Neural progenitor cell (in vitro differentiated cells): ENCODE results near the gene PLPP6. TPM values are rescaled to one million over a fixed set of nuclear protein-coding genes. Genes with fewer than 3 reads are reported as not detected.

Experiments
- DNase-seq: peaks from one replicate; pipeline ENCODE4 v3.0.0-alpha.2; 2016; ENCODE audit warnings: low spot score
- H2AFZ ChIP-seq: fragments of 200-600 bp; sonication (generic); replicated peaks from 2 replicates; pipeline ENCODE4 v1.6.1; 2016; ENCODE audit warnings: antibody characterized with exemption
- H3F3A ChIP-seq: fragments of 200-600 bp; sonication (generic); 2 replicates; pipeline ENCODE4 v1.6.1; 2016; ENCODE audit warnings: antibody characterized with exemption, low read depth
- H3K27ac ChIP-seq: fragments of 200-600 bp; sonication (generic); 2 replicates; pipeline ENCODE4 v1.5.1; 2016; ENCODE audit warnings: mild to moderate bottlenecking
- H3K27me3 ChIP-seq: fragments of 200-600 bp; sonication (generic); 2 replicates; pipeline ENCODE4 v1.6.1; 2016; ENCODE audit warnings: mild to moderate bottlenecking, moderate library complexity
- H3K36me3 ChIP-seq: fragments of 200-600 bp; sonication (generic); 2 replicates; pipeline ENCODE4 v1.5.1; 2016
- H3K4me1 ChIP-seq: fragments of 200-600 bp; sonication (generic); 2 replicates; pipeline ENCODE4 v1.6.1; 2016; ENCODE audit warnings: mixed run types
- H3K4me2 ChIP-seq: fragments of 200-600 bp; sonication (generic); 2 replicates; pipeline ENCODE4 v1.6.1; 2016
- H3K4me3 ChIP-seq: fragments of 200-600 bp; sonication (generic); 2 replicates; pipeline ENCODE4 v1.5.1; 2016
- H3K79me2 ChIP-seq: fragments of 200-600 bp; sonication (generic); 2 replicates; pipeline ENCODE4 v1.6.1; 2016; ENCODE audit warnings: low read depth
- H3K9ac ChIP-seq: fragments of 200-600 bp; sonication (generic); 2 replicates; pipeline ENCODE4 v1.6.1; 2016
- H3K9me3 ChIP-seq: fragments of 200-600 bp; sonication (generic); 2 replicates; pipeline ENCODE4 v1.5.1; 2016; ENCODE audit warnings: low read depth
- H4K20me1 ChIP-seq: fragments of 200-600 bp; sonication (generic); 2 replicates; pipeline ENCODE4 v1.6.1; 2016; ENCODE audit warnings: low read depth
- H3K27ac Mint-ChIP-seq: 3 replicates; pipeline ENCODE4 v1.8.0; 2021; ENCODE audit warnings: mixed read lengths
- H3K27me3 Mint-ChIP-seq: 2 replicates; pipeline ENCODE4 v1.8.0; 2022; ENCODE audit warnings: low read depth, mild to moderate bottlenecking, inconsistent platforms, moderate library complexity, mixed read lengths; ENCODE audit not compliant: insufficient read depth
- H3K36me3 Mint-ChIP-seq: 3 replicates; pipeline ENCODE4 v1.8.0; 2021; ENCODE audit warnings: mixed read lengths
- H3K4me1 Mint-ChIP-seq: 3 replicates; pipeline ENCODE4 v1.8.0; 2021; ENCODE audit warnings: mixed read lengths
- H3K4me3 Mint-ChIP-seq: 3 replicates; pipeline ENCODE4 v1.8.0; 2021; ENCODE audit warnings: mild to moderate bottlenecking, moderate library complexity, mixed read lengths
- H3K9me3 Mint-ChIP-seq: 3 replicates; pipeline ENCODE4 v1.8.0; 2020; ENCODE audit warnings: mixed read lengths
- EZH2 ChIP-seq: fragments of 200-600 bp; sonication (generic); IDR thresholded peaks from 2 replicates; pipeline ENCODE4 v1.6.1; 2017; ENCODE audit warnings: antibody characterized with exemption, mild to moderate bottlenecking, moderate library complexity
- EZH2phosphoT487 ChIP-seq: fragments of 200-600 bp; sonication (generic); IDR thresholded peaks from 2 replicates; pipeline ENCODE4 v1.6.1; 2017; ENCODE audit warnings: antibody characterized with exemption
- total RNA-seq: library from RNA; depleted of rRNA; stranded (reverse); fragments of >200 nt; gene quantifications from 2 replicates; pipeline ENCODE4 v1.2.3, GENCODE V29; 2015; ENCODE audit warnings: low replicate concordance
- TF ChIP-seq, protein P1 (sequence below): fragments of 200-600 bp; sonication (generic); IDR thresholded peaks from 2 replicates; pipeline ENCODE4 v1.5.1; 2017; ENCODE audit warnings: antibody characterized with exemption, mild to moderate bottlenecking

The PLPP6 gene
- total RNA-seq, 1 donor from 2014 or later, result 11.1 TPM

DNA sequence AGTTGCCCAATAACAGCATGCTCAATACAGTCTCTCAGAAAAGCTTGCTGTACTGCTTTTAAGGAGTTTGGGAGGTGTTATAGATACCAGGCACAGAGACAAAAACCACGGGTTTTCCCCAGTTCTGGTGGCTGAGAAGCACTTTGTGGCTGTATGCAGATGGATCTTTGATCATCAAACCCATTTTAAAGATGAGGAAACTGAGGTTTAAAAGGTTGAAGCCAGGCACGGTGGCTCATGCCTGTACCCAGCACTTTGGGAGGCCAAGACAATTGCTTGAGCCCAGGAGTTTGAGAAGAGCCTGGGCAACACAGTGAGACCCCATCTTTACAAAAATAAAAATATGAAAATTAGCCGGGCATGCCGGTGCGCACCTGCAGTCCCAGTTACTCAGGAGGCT lies 46.3 kb upstream of the PLPP6 start:
- Histone ChIP-seq H3K27ac (no peak overlapping the region), H3K36me3 (no peaks in the 10 kb centered on the region), H4K20me1 (no peaks in the 10 kb centered on the region), H3K9me3 (no peaks in the 10 kb centered on the region), H3K4me1 (peaks cover 8% of the 10 kb centered on the region), H3K27me3 (no peaks in the 10 kb centered on the region), H3K4me3 (no peak overlapping the region), H3K79me2 (no peaks in the 10 kb centered on the region), H3F3A (no peaks in the 10 kb centered on the region), H3K9ac (no peak overlapping the region), H2AFZ (no peak overlapping the region), H3K4me2 (no peak overlapping the region)
- DNase-seq, result no peak
- Mint-ChIP-seq H3K27ac (no peak overlapping the region), H3K4me1 (peaks cover 6% of the 10 kb centered on the region), H3K36me3 (no peaks in the 10 kb centered on the region), H3K4me3 (no peak overlapping the region), H3K27me3 (no peaks in the 10 kb centered on the region), H3K9me3 (no peaks in the 10 kb centered on the region)
- TF ChIP-seq EZH2phosphoT487, result no peak
- no peak for TF ChIP-seq EZH2
- TF ChIP-seq, protein P1, sequence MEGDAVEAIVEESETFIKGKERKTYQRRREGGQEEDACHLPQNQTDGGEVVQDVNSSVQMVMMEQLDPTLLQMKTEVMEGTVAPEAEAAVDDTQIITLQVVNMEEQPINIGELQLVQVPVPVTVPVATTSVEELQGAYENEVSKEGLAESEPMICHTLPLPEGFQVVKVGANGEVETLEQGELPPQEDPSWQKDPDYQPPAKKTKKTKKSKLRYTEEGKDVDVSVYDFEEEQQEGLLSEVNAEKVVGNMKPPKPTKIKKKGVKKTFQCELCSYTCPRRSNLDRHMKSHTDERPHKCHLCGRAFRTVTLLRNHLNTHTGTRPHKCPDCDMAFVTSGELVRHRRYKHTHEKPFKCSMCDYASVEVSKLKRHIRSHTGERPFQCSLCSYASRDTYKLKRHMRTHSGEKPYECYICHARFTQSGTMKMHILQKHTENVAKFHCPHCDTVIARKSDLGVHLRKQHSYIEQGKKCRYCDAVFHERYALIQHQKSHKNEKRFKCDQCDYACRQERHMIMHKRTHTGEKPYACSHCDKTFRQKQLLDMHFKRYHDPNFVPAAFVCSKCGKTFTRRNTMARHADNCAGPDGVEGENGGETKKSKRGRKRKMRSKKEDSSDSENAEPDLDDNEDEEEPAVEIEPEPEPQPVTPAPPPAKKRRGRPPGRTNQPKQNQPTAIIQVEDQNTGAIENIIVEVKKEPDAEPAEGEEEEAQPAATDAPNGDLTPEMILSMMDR, result no peak

DNA sequence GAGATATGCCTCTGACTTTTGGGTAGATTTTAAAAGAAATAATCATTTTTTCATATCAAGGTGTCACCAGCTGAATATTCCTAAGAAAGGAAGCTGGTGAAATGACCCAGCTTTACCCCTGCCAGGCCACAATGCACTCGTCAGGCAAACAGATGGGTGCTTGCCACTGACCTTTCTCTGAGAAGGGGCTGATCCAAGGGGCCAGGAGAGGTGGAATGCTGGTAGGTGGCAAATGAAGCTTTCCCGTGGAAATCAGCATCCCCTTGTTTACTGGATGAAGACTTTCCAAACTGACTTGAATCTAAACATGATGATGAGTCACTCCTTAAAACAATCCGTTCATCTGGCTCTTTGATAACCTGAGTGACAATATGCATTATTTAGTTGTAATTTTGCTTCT lies 44.3 kb upstream of the PLPP6 start:
- Histone ChIP-seq H3F3A (peaks cover 12% of the 10 kb centered on the region), H3K36me3 (no peaks in the 10 kb centered on the region), H2AFZ (no peak overlapping the region), H3K4me2 (no peak overlapping the region), H3K79me2 (no peaks in the 10 kb centered on the region), H3K9ac (no peak overlapping the region), H3K4me1 (peaks cover 17% of the 10 kb centered on the region), H3K27ac (no peak overlapping the region), H3K4me3 (no peak overlapping the region), H4K20me1 (no peaks in the 10 kb centered on the region), H3K9me3 (no peaks in the 10 kb centered on the region), H3K27me3 (no peaks in the 10 kb centered on the region)
- H3K4me1 Mint-ChIP-seq, result peaks cover 15% of the 10 kb centered on the region
- no peak overlapping the region for H3K4me3 Mint-ChIP-seq
- no peak for TF ChIP-seq EZH2phosphoT487
- no peak for DNase-seq
- H3K9me3 Mint-ChIP-seq, result no peaks in the 10 kb centered on the region
- H3K36me3 Mint-ChIP-seq, result no peaks in the 10 kb centered on the region
- H3K27me3 Mint-ChIP-seq, result no peaks in the 10 kb centered on the region
- no peak overlapping the region for H3K27ac Mint-ChIP-seq

DNA sequence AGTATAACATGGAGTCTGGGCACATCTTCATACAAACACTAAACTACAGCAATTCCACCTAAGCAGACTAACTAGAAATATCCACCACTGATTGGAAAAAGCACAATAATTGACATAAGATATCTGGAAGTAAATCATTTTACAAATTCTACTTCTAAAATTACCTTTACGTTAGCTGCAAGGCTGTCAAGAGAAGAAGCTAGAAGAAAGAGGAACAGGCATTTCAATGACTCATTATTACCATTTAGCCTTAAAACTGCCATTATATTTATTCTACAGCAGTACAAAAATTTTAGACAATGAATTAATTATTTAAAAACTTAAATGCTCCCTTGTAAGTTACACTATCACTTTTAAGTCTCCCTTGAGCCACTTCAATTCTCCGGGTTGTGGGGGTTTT lies 43.4 kb upstream of the PLPP6 start:
- Mint-ChIP-seq H3K36me3 (no peaks in the 10 kb centered on the region), H3K27ac (no peak overlapping the region), H3K4me3 (no peak overlapping the region), H3K4me1 (peaks cover 15% of the 10 kb centered on the region), H3K27me3 (no peaks in the 10 kb centered on the region), H3K9me3 (no peaks in the 10 kb centered on the region)
- H4K20me1 ChIP-seq, result no peaks in the 10 kb centered on the region
- peaks cover 12% of the 10 kb centered on the region for H3F3A ChIP-seq
- H3K4me1 ChIP-seq, result peaks cover 17% of the 10 kb centered on the region
- H2AFZ ChIP-seq, result no peak overlapping the region
- DNase-seq, result no peak
- H3K9me3 ChIP-seq, result no peaks in the 10 kb centered on the region
- H3K9ac ChIP-seq, result no peak overlapping the region
- no peaks in the 10 kb centered on the region for H3K79me2 ChIP-seq
- H3K27ac ChIP-seq, result no peak overlapping the region
- H3K4me3 ChIP-seq, result no peak overlapping the region
- no peaks in the 10 kb centered on the region for H3K27me3 ChIP-seq
- H3K4me2 ChIP-seq, result no peak overlapping the region
- TF ChIP-seq, protein P1, result no peak
- TF ChIP-seq EZH2phosphoT487, result no peak
- TF ChIP-seq EZH2, result no peak
- no peaks in the 10 kb centered on the region for H3K36me3 ChIP-seq

DNA sequence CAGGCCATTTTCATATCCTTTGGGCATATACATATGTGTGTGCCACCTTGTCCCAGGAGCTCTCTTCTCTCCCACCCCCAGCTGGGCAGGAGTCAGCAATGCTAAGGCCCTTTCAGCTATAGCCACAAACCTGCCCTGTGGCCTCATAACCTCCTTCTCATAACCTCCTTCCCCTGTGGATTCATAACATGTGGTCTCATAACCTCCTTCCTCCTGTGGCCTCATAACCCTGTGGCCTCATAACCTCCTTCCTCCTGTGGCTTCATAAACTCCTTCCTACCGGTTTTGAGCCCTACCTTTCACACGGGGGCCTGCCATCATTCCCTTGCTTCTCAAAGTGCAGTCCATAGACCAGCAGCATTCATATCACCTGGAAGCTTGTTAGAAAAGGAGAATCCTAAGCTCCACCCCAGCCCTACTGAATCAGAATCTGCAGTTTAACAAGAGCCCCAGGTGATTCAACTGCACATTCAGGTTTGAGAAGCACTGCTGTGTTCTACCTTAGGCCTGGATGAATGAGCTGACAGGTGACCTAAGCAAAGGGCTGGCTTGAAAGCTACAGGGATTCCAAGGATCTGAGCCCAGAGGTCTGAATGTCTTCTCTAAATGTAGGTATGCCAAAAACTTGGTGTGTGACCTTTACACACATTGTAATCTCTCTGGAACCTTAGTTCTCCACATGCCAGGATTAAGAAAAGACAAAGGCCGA lies 41.9 kb upstream of the PLPP6 start:
- Histone ChIP-seq H2AFZ (no peak overlapping the region), H3K79me2 (no peaks in the 10 kb centered on the region), H3K27me3 (no peaks in the 10 kb centered on the region), H3K9me3 (no peaks in the 10 kb centered on the region), H3K4me2 (no peak overlapping the region), H3K4me1 (peaks cover 17% of the 10 kb centered on the region), H3K27ac (no peak overlapping the region), H3F3A (peaks cover 12% of the 10 kb centered on the region), H4K20me1 (no peaks in the 10 kb centered on the region), H3K36me3 (no peaks in the 10 kb centered on the region), H3K9ac (no peak overlapping the region), H3K4me3 (no peak overlapping the region)
- TF ChIP-seq, protein P1, result no peak
- TF ChIP-seq EZH2phosphoT487 (no peak), EZH2 (no peak)
- Mint-ChIP-seq H3K36me3 (no peaks in the 10 kb centered on the region), H3K27me3 (no peaks in the 10 kb centered on the region), H3K4me1 (peaks cover 15% of the 10 kb centered on the region), H3K27ac (no peak overlapping the region), H3K4me3 (no peak overlapping the region), H3K9me3 (no peaks in the 10 kb centered on the region)
- peak; percentile 8 for DNase-seq
